NCI-H146 treated with DMSO at 0.1 percent for 48 hours (cell line): ENCODE results near the gene SIVA1.
"Not testable (repeated sequence)": the region's sequence is repeated elsewhere in the genome, so short reads cannot be mapped to it uniquely, and the experiment has no call there.

Experiments
- DNase-seq: peaks from one replicate; lab custom pipeline; 2025; ENCODE audit not compliant: unreplicated experiment; lab: John Stamatoyannopoulos, UW

SIVA1 gene

GRCh38 chr14:104750753-104751057 is 2.2 kb upstream of the SIVA1 start:
- not testable (repeated sequence) for DNase-seq

- no peak for DNase-seq
Measured at GRCh38 chr14:104751539-104752422, 1.2 kb upstream of the SIVA1 start.

GRCh38 chr14:104752423-104752734 is 568 bp upstream of the SIVA1 start:
- DNase-seq = no peak

GRCh38 chr14:104753528-104754212 is 723 bp downstream of the SIVA1 start:
- DNase-seq = peak; percentile 27

- DNase-seq = no peak
Measured at GRCh38 chr14:104754213-104754851, 1.4 kb downstream of the SIVA1 start.

GRCh38 chr14:104755621-104756020 is 2.7 kb downstream of the SIVA1 start:
- no peak for DNase-seq

- DNase-seq = no peak
Measured at GRCh38 chr14:104756477-104757237, 3.7 kb downstream of the SIVA1 start.

GRCh38 chr14:104757238-104757585 is 4.3 kb downstream of the SIVA1 start:
- DNase-seq = no peak

- no peak for DNase-seq
Measured at GRCh38 chr14:104757681-104758392, 4.9 kb downstream of the SIVA1 start.

GRCh38 chr14:104758981-104759969 is 6.3 kb downstream of the SIVA1 start:
- DNase-seq = no peak

- DNase-seq = no peak
Measured at GRCh38 chr14:104765517-104765916, 12.6 kb downstream of the SIVA1 start.

GRCh38 chr14:104766256-104766862 is 13.4 kb downstream of the SIVA1 start:
- DNase-seq = no peak

GRCh38 chr14:104766863-104767633 is 14.1 kb downstream of the SIVA1 start:
- DNase-seq = no peak

GRCh38 chr14:104767634-104767918 is 14.6 kb downstream of the SIVA1 start:
- no peak for DNase-seq

- peak; percentile 47 for DNase-seq
Measured at GRCh38 chr14:104768437-104769323, 15.7 kb downstream of the SIVA1 start.

- no peak for DNase-seq
Measured at GRCh38 chr14:104769324-104770071, 16.6 kb downstream of the SIVA1 start.

- no peak for DNase-seq
Measured at GRCh38 chr14:104770072-104770579, 17.2 kb downstream of the SIVA1 start.
